Left ventricle myocardium inferior (tissue), 1 donor: Measurements from ENCODE around the gene SGMS1. TPM values are rescaled to one million over a fixed set of nuclear protein-coding genes. Genes with fewer than 3 reads are reported as not detected.
A peak's percentile ranks its signal among the peaks of the same experiment; 100 is the strongest.

Source experiments
- DNase-seq: peaks from one replicate; pipeline ENCODE4 v3.0.0-alpha.2; 2020
- H3K27ac ChIP-seq: fragments of 200-600 bp; replicated peaks from 2 replicates; pipeline ENCODE4 v1.8.0; 2021
- H3K27me3 ChIP-seq: fragments of 200-600 bp; 2 replicates; pipeline ENCODE4 v1.8.0; 2021; ENCODE audit warnings: low read depth
- H3K36me3 ChIP-seq: fragments of 200-600 bp; 2 replicates; pipeline ENCODE4 v1.8.0; 2021
- H3K4me1 ChIP-seq: fragments of 200-600 bp; 2 replicates; pipeline ENCODE4 v1.8.0; 2021
- H3K4me3 ChIP-seq: fragments of 200-600 bp; 2 replicates; pipeline ENCODE4 v1.8.0; 2021; ENCODE audit warnings: mild to moderate bottlenecking, moderate library complexity
- H3K9me3 ChIP-seq: fragments of 200-600 bp; replicated peaks from 2 replicates; pipeline ENCODE4 v1.8.0; 2021
- intact Hi-C: fragments of 100-400 bp; cut with micrococcal nuclease; formaldehyde crosslinking; loops from one replicate; pipeline ENCODE4 v1.11.0; 2022
- total RNA-seq: library from RNA; stranded (reverse); fragmentation: NEBNext Ultra II Directional; extraction: Animal tissue kit (Norgen Biotek cat#: 25700); gene quantifications from one replicate; pipeline ENCODE4 v1.2.1, GENCODE V29; 2021
- TF ChIP-seq, protein P1 (sequence below): fragments of 200-600 bp; IDR thresholded peaks from 2 replicates; pipeline ENCODE4 v1.8.0; 2021; ENCODE audit warnings: antibody characterized with exemption, mild to moderate bottlenecking, borderline replicate concordance
- donor health status: DM: no; HTN: yes; CAD: no; lungs with severe emphysema.

SGMS1 gene
- total RNA-seq, 1 donor from 2014 or later: 18.6 TPM

DNA sequence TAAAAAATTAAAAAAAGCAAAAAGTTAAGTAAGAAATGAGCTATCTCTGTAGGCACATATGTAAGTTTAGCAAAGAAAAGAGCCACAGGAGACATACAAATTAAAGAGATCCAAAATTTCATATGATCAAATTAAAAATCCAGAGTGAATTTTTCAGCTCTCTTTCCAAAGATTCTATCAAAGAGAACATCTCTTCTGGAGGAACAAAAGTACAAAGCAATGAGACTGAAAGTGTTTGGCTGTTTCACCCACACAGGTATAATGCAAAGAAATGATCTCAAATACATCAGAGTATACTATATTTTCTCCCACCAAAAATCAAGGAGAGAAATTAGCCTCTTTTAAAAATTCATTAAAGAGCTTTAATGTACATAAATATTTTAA is 297.6 kb downstream of the SGMS1 start:
- Histone ChIP-seq H3K36me3 (no peaks in the 10 kb centered on the region), H3K4me3 (peak overlapping the region; percentile 46), H3K4me1 (peaks cover 90% of the 10 kb centered on the region), H3K27ac (peak overlapping the region; percentile 60), H3K27me3 (no peaks in the 10 kb centered on the region), H3K9me3 (no peaks in the 10 kb centered on the region)
- no peak for DNase-seq
- intact Hi-C loops: no loop called here
- TF ChIP-seq, protein P1, sequence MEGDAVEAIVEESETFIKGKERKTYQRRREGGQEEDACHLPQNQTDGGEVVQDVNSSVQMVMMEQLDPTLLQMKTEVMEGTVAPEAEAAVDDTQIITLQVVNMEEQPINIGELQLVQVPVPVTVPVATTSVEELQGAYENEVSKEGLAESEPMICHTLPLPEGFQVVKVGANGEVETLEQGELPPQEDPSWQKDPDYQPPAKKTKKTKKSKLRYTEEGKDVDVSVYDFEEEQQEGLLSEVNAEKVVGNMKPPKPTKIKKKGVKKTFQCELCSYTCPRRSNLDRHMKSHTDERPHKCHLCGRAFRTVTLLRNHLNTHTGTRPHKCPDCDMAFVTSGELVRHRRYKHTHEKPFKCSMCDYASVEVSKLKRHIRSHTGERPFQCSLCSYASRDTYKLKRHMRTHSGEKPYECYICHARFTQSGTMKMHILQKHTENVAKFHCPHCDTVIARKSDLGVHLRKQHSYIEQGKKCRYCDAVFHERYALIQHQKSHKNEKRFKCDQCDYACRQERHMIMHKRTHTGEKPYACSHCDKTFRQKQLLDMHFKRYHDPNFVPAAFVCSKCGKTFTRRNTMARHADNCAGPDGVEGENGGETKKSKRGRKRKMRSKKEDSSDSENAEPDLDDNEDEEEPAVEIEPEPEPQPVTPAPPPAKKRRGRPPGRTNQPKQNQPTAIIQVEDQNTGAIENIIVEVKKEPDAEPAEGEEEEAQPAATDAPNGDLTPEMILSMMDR: no peak

DNA sequence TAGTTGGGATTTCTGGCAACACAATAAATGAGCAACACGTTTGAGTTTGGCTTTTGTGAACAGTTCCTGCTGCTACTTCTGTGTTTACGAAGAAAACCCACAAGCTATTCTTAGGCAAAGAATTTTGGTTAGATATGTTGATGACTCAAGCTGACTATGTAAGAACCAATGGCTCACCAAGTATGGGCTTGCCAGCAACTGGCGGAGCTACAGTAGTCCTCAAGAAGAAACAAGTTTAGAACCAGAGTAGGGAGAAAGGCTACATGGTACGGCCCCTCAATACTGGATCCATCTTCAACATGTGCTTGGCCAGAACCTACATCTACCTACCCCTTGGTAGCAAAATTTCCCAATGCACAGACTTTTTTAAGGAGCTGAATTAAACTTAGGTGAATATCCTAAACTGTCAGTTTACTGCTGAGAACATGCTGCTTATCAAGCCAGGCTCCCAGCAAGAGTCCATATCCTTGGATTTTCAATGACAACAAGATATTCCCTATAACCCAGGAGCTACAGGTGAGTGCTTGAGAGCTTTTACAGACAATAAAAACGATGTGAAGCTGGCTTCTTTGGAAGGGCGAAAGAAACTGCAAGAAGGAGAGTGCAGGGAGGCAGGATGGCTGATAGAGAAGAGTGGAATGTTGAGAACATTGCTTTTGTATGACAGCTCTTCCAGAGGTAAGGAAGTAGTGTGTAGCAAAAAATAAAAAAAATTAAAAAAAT is 298.1 kb downstream of the SGMS1 start:
- TF ChIP-seq, protein P1: no peak
- peak overlapping the region; percentile 46 for H3K4me3 ChIP-seq
- intact Hi-C loops: no loop called here
- H3K9me3 ChIP-seq: no peaks in the 10 kb centered on the region
- H3K27ac ChIP-seq: peak overlapping the region; percentile 60
- H3K36me3 ChIP-seq: no peaks in the 10 kb centered on the region
- DNase-seq: peak; percentile 43
- no peaks in the 10 kb centered on the region for H3K27me3 ChIP-seq
- peaks cover 90% of the 10 kb centered on the region for H3K4me1 ChIP-seq

DNA sequence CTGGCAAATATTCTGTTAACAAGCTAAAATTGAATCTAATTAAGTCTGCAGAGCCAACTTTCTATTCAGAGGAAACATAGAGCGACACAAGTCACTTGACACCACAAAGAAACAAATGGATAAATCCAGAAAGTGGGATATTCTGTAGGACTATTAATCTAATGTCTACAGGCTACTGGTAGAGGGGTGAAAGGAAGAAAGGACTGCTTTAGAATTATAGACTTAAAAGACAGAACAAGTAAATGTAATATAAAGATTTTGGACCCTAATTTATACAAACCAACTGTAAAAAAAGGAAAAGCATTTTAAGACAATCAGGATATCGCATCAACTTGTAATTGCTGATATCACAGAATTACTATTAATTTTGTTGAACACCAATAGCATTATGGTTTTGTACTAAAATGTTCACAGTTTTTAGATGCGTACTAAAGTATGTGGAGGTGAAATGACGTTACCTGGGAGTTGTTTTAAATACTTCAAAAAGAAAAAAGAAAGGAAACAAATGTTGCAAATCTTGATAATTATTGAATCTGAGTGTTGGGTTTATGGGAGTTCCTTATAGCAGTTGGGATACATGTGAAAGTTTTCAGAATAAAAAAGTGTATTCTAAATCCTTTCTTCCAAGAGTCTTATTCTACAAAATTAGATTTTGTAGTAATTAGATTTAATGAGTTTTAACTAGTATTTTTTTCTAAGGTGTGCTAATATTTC is 298.9 kb downstream of the SGMS1 start:
- no peak for DNase-seq
- TF ChIP-seq, protein P1: no peak
- Histone ChIP-seq H3K27me3 (no peaks in the 10 kb centered on the region), H3K4me1 (peaks cover 82% of the 10 kb centered on the region), H3K9me3 (no peaks in the 10 kb centered on the region), H3K36me3 (no peaks in the 10 kb centered on the region), H3K27ac (peak overlapping the region; percentile 60), H3K4me3 (no peak overlapping the region)
- intact Hi-C loops: no loop called here

DNA sequence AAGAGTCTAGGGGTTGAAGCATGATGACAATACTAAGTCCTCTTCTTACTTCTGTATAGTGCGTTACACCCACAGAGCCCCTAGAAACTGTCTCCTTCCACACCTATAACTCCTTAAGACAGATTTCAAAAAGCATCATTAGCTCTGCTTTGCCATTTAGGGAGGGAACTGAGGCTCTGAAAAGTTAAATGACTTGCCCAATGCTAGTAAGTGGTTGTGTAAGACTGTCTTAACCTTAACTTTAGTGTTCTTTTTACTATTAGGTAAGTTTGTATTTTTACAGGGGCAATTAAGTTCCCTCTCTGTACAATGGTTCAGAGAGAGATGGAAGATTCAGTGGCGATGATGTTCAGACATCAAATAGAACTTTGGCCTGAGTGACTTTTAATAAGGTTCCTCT is 299.7 kb downstream of the SGMS1 start:
- no peaks in the 10 kb centered on the region for H3K36me3 ChIP-seq
- H3K4me3 ChIP-seq: no peak overlapping the region
- H3K4me1 ChIP-seq: peaks cover 74% of the 10 kb centered on the region
- H3K27ac ChIP-seq: no peak overlapping the region
- intact Hi-C loops: no loop called here
- no peaks in the 10 kb centered on the region for H3K9me3 ChIP-seq
- TF ChIP-seq, protein P1: no peak
- DNase-seq: no peak
- no peaks in the 10 kb centered on the region for H3K27me3 ChIP-seq

DNA sequence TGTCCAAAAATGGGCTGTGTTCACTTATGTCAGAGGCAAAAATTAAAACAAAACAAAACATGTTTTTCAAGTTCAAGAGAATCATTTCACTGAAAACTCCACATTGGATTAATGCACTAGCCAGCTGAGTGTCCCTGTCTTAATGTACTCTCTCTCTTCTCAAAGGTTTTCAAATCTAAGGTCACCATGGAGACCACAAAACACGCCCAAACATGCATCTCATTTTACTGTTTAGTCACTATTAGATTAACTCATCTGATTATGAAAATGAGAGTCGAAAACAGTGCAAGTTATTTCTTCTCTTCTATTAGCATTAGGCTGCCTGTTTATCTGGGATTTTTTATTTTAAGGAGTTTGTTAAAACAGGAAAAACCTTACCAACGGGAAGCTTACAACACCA is 301.7 kb downstream of the SGMS1 start:
- H3K4me1 ChIP-seq: peaks cover 58% of the 10 kb centered on the region
- no peaks in the 10 kb centered on the region for H3K36me3 ChIP-seq
- no peaks in the 10 kb centered on the region for H3K27me3 ChIP-seq
- H3K4me3 ChIP-seq: no peak overlapping the region
- TF ChIP-seq, protein P1: no peak
- intact Hi-C loops: no loop called here
- DNase-seq: no peak
- no peak overlapping the region for H3K27ac ChIP-seq
- no peaks in the 10 kb centered on the region for H3K9me3 ChIP-seq
